IMR-90 (cell line): Measurements from ENCODE around the gene CREB1. TPM values are rescaled to one million over a fixed set of nuclear protein-coding genes. Genes with fewer than 3 reads are reported as not detected.
A peak's percentile ranks its signal among the peaks of the same experiment; 100 is the strongest.

Experiments
- ATAC-seq: fragments of 200-7000 bp; cut with Tn5 transposase; 2 replicates; pipeline ENCODE4 v1.9.1; 2020; ENCODE audit warnings: low read depth, mild to moderate bottlenecking, moderate library complexity
- BruUV-seq: library from RNA; stranded (reverse); fragments of 400-500 nt; replicated peaks from 2 replicates; lab custom pipeline; 2021; lab: Mats Ljungman, UMichigan
- CTCF ChIA-PET: fragments of 300-600 bp; formaldehyde crosslinking; extraction: SDS; loops from one replicate; lab custom pipeline; 2021; ENCODE audit warnings: antibody characterized with exemption; lab: Yijun Ruan, JAX
- POLR2A ChIA-PET: fragments of 300-600 bp; sonication (Branson Sonifier 250); formaldehyde crosslinking; loops from one replicate; lab custom pipeline; 2022; ENCODE audit warnings: antibody characterized with exemption; ENCODE audit not compliant: unreplicated experiment; lab: Charles Lee
- DNase-seq: peaks from one replicate; pipeline ENCODE4 v3.0.0; 2013
- H2AFZ ChIP-seq: replicated peaks from 2 replicates; pipeline ENCODE3; 2013; ENCODE audit warnings: low read length, mild to moderate bottlenecking; ENCODE audit not compliant: poor library complexity
- H2AK5ac ChIP-seq: 2 replicates; pipeline ENCODE4 v1.6.1; 2013; ENCODE audit warnings: low read depth, low read length, inconsistent platforms
- H2AK9ac ChIP-seq: replicated peaks from 2 replicates; pipeline ENCODE3; 2013; ENCODE audit warnings: mild to moderate bottlenecking, low read depth, low read length, moderate library complexity; ENCODE audit not compliant: poor library complexity
- H2BK120ac ChIP-seq: 2 replicates; pipeline ENCODE4 v1.6.1; 2013; ENCODE audit warnings: low read depth, low read length, inconsistent platforms
- H2BK15ac ChIP-seq: 3 replicates; pipeline ENCODE4 v1.6.1; 2013; ENCODE audit warnings: low read depth, low read length, inconsistent platforms
- H2BK20ac ChIP-seq: 2 replicates; pipeline ENCODE4 v1.6.1; 2013; ENCODE audit warnings: low read depth, mild to moderate bottlenecking, inconsistent platforms, low read length, moderate library complexity
- H2BK5ac ChIP-seq: 2 replicates; pipeline ENCODE4 v1.6.1; 2013; ENCODE audit warnings: mild to moderate bottlenecking, low read depth, low read length, inconsistent platforms; ENCODE audit not compliant: poor library complexity, severe bottlenecking
- H3K14ac ChIP-seq: replicated peaks from 2 replicates; pipeline ENCODE4 v1.6.1; 2013; ENCODE audit warnings: low read depth, low read length, inconsistent platforms
- H3K18ac ChIP-seq: 2 replicates; pipeline ENCODE4 v1.6.1; 2013; ENCODE audit warnings: low read depth, low read length, control low read depth
- H3K23ac ChIP-seq: 2 replicates; pipeline ENCODE4 v1.6.1; 2013; ENCODE audit warnings: low read depth, low read length, inconsistent platforms
- H3K27ac ChIP-seq: 2 replicates; pipeline ENCODE4 v1.5.1; 2013; ENCODE audit warnings: mild to moderate bottlenecking, control low read depth, low read length; ENCODE audit not compliant: insufficient read depth
- H3K27me3 ChIP-seq: 2 replicates; pipeline ENCODE4 v1.6.1; 2013; ENCODE audit warnings: low read length; ENCODE audit not compliant: control insufficient read depth, insufficient read depth
- H3K36me3 ChIP-seq: 2 replicates; pipeline ENCODE4 v1.6.1; 2013; ENCODE audit warnings: low read length, mixed read lengths; ENCODE audit not compliant: control insufficient read depth, insufficient read depth
- H3K4ac ChIP-seq: 2 replicates; pipeline ENCODE4 v1.6.1; 2013; ENCODE audit warnings: low read depth, low read length, inconsistent platforms
- H3K4me1 ChIP-seq: 2 replicates; pipeline ENCODE4 v1.6.1; 2013; ENCODE audit warnings: low read length, mixed read lengths; ENCODE audit not compliant: control insufficient read depth, insufficient read depth
- H3K4me2 ChIP-seq: 2 replicates; pipeline ENCODE4 v1.6.1; 2013; ENCODE audit warnings: low read depth, mild to moderate bottlenecking, control low read depth, low read length, moderate library complexity
- H3K4me3 ChIP-seq: 2 replicates; pipeline ENCODE4 v1.5.1; 2013; ENCODE audit warnings: low read depth, mild to moderate bottlenecking, control low read depth, low read length, moderate library complexity; ENCODE audit not compliant: insufficient read depth
- H3K56ac ChIP-seq: 2 replicates; pipeline ENCODE4 v1.6.1; 2013; ENCODE audit warnings: low read length, inconsistent platforms; ENCODE audit not compliant: insufficient read depth; ENCODE audit errors: extremely low read depth
- H3K79me1 ChIP-seq, 2 experiments: 2 replicates each; pipeline ENCODE4 v1.6.1; 2013; ENCODE audit warnings: low read length in 2 of 2, inconsistent platforms in 1 of 2, low read depth in 1 of 2
- H3K9ac ChIP-seq: 2 replicates; pipeline ENCODE4 v1.6.1; 2013; ENCODE audit warnings: low read depth, low read length, control low read depth
- H3K9me1 ChIP-seq: 2 replicates; pipeline ENCODE4 v1.6.1; 2013; ENCODE audit warnings: low read length, inconsistent platforms; ENCODE audit not compliant: insufficient read depth
- H3K9me3 ChIP-seq: 2 replicates; pipeline ENCODE4 v1.6.1; 2013; ENCODE audit warnings: low read length; ENCODE audit not compliant: control insufficient read depth, insufficient read depth
- H4K20me1 ChIP-seq: 2 replicates; pipeline ENCODE4 v1.6.1; 2013; ENCODE audit warnings: low read length, inconsistent platforms; ENCODE audit not compliant: insufficient read depth
- H4K5ac ChIP-seq: 2 replicates; pipeline ENCODE4 v1.6.1; 2013; ENCODE audit warnings: mild to moderate bottlenecking, low read depth, low read length, control low read depth
- H4K8ac ChIP-seq, 2 experiments: 2 replicates each; pipeline ENCODE4 v1.6.1; 2013; ENCODE audit warnings: low read depth in 2 of 2, low read length in 2 of 2, control low read depth in 1 of 2, inconsistent platforms in 1 of 2
- H4K91ac ChIP-seq: 2 replicates; pipeline ENCODE4 v1.6.1; 2013; ENCODE audit warnings: low read depth, low read length, inconsistent platforms; ENCODE audit not compliant: insufficient read depth
- BHLHE40 ChIP-seq: fragments of 150-350 bp; IDR thresholded peaks from 2 replicates; pipeline ENCODE4 v1.6.1; 2016; ENCODE audit warnings: mild to moderate bottlenecking, low read depth, low read length
- CEBPB ChIP-seq: IDR thresholded peaks from 2 replicates; pipeline ENCODE4 v1.6.1; 2012; ENCODE audit warnings: low read depth, low read length, improper control_type of control experiment
- CHD1 ChIP-seq: IDR thresholded peaks from 2 replicates; pipeline ENCODE4 v1.6.1; 2012; ENCODE audit warnings: low read depth, low read length, improper control_type of control experiment
- CTCF ChIP-seq: conservative IDR thresholded peaks from 2 replicates; pipeline ENCODE4 v1.5.1; 2012; ENCODE audit warnings: mild to moderate bottlenecking, low read depth, low read length, improper control_type of control experiment
- FOS ChIP-seq: fragments of 150-350 bp; IDR thresholded peaks from 2 replicates; pipeline ENCODE4 v1.6.1; 2016; ENCODE audit warnings: low read depth, low read length
- MAFK ChIP-seq: IDR thresholded peaks from 2 replicates; pipeline ENCODE4 v1.6.1; 2012; ENCODE audit warnings: low read depth, low read length, improper control_type of control experiment
- MAZ ChIP-seq: IDR thresholded peaks from 2 replicates; pipeline ENCODE4 v1.6.1; 2012; ENCODE audit warnings: low read depth, mild to moderate bottlenecking, low read length, improper control_type of control experiment, moderate library complexity, borderline replicate concordance
- MXI1 ChIP-seq: IDR thresholded peaks from 2 replicates; pipeline ENCODE4 v1.6.1; 2012; ENCODE audit warnings: low read depth, mild to moderate bottlenecking, low read length, moderate library complexity, borderline replicate concordance
- NFE2L2 ChIP-seq: fragments of 150-350 bp; IDR thresholded peaks from 2 replicates; pipeline ENCODE4 v1.6.1; 2016; ENCODE audit warnings: low read depth, mild to moderate bottlenecking, low read length
- POLR2A ChIP-seq: IDR thresholded peaks from 2 replicates; pipeline ENCODE4 v1.6.1; 2012; ENCODE audit warnings: mild to moderate bottlenecking, low read depth, low read length
- RAD21 ChIP-seq: IDR thresholded peaks from 2 replicates; pipeline ENCODE4 v1.6.1; 2012; ENCODE audit warnings: low read length, improper control_type of control experiment
- RCOR1 ChIP-seq: IDR thresholded peaks from 2 replicates; pipeline ENCODE4 v1.6.1; 2012; ENCODE audit warnings: mild to moderate bottlenecking, low read length, improper control_type of control experiment; ENCODE audit not compliant: insufficient replicate concordance
- RFX5 ChIP-seq: IDR thresholded peaks from 2 replicates; pipeline ENCODE4 v1.8.0; 2012; ENCODE audit warnings: low read depth, mild to moderate bottlenecking, low read length, moderate library complexity
- SMC3 ChIP-seq: fragments of 150-350 bp; IDR thresholded peaks from 2 replicates; pipeline ENCODE4 v1.6.1; 2016; ENCODE audit warnings: low read depth, mild to moderate bottlenecking, antibody characterized with exemption, low read length, moderate library complexity
- dilution Hi-C: fragments of 300-500 bp; cut with HindIII; formaldehyde crosslinking; loops from one replicate; pipeline ENCODE4 v1.14.3; 2018; ENCODE audit warnings: low sequenced_read_pairs; ENCODE audit not compliant: unreplicated experiment
- in situ Hi-C: fragments of 300-500 bp; cut with MboI; formaldehyde crosslinking; loops from 3 replicates; pipeline ENCODE4 v1.14.3; 2019; ENCODE audit warnings: low sequenced_read_pairs, inconsistent platforms, mixed read lengths
- intact Hi-C: fragments of 100-400 bp; cut with micrococcal nuclease; formaldehyde crosslinking; loops from 2 replicates; pipeline ENCODE4 v1.10.0; 2022
- polyA plus RNA-seq, 3 experiments: library from polyadenylated mRNA; depleted of rRNA; stranded (reverse); fragments of >200 nt; gene quantifications; 2 replicates each; pipeline ENCODE4 v1.2.3, GENCODE V29; 2012; ENCODE audit warnings: low replicate concordance in 1 of 3
- total RNA-seq: library from RNA; depleted of rRNA; stranded (reverse); fragments of >200 nt; gene quantifications from 2 replicates; pipeline ENCODE4 v1.2.3, GENCODE V29; 2012
- TF ChIP-seq, protein P1 (sequence below): fragments of 150-350 bp; IDR thresholded peaks from 2 replicates; pipeline ENCODE4 v1.6.1; 2017; ENCODE audit warnings: mild to moderate bottlenecking, antibody characterized with exemption, low read length, low read depth
- TF ChIP-seq, protein P2 (sequence below): fragments of 150-350 bp; IDR thresholded peaks from 2 replicates; pipeline ENCODE4 v1.6.1; 2016; ENCODE audit warnings: low read depth, mild to moderate bottlenecking, low read length, moderate library complexity, borderline replicate concordance

Gene CREB1
- total and polyA plus RNA-seq, 2 of the 4 experiments (the other 2 are of a cell fraction) = 22.4 to 94.5 TPM

GRCh38 chr2:207600231-207600630 lies 70.5 kb downstream of the CREB1 start:
- ATAC-seq (peak; percentile 67), DNase-seq (peak; percentile 36)
- H3K14ac ChIP-seq = peak overlapping the region; percentile 31; the same call in 1 of the 2 replicates
- H4K20me1 ChIP-seq = no peaks in the 10 kb centered on the region
- no peak overlapping the region for H3K18ac ChIP-seq
- no peak overlapping the region for H2AK9ac ChIP-seq
- H3K4ac ChIP-seq = no peak overlapping the region
- H3K36me3 ChIP-seq = peaks cover 17% of the 10 kb centered on the region
- ChIA-PET CTCF (no interaction called here), POLR2A (no interaction called here)
- no peak overlapping the region for H3K56ac ChIP-seq
- no TSS peak for BruUV-seq
- no peaks in the 10 kb centered on the region for H3K27me3 ChIP-seq
- 0 out of 2 replicates have a peak, but pooled peaks cover 3% of the 10 kb centered on the region for H3K4me1 ChIP-seq
- H3K4me3 ChIP-seq = no peak overlapping the region
- H4K5ac ChIP-seq = no peak overlapping the region
- H4K91ac ChIP-seq = no peak overlapping the region
- dilution Hi-C loops (no loop called here), in situ Hi-C loops (no loop called here), intact Hi-C loops (no loop called here)
- H2BK15ac ChIP-seq = no peak overlapping the region
- H3K27ac ChIP-seq = no peak overlapping the region
- TF ChIP-seq CHD1 (no peak), RFX5 (no peak), RAD21 (no peak), RCOR1 (no peak), MAFK (no peak), CEBPB (no peak), MAZ (no peak), BHLHE40 (no peak), MXI1 (no peak), POLR2A (no peak), FOS (no peak), SMC3 (no peak), NFE2L2 (no peak), CTCF (no peak)
- TF ChIP-seq, protein P1, sequence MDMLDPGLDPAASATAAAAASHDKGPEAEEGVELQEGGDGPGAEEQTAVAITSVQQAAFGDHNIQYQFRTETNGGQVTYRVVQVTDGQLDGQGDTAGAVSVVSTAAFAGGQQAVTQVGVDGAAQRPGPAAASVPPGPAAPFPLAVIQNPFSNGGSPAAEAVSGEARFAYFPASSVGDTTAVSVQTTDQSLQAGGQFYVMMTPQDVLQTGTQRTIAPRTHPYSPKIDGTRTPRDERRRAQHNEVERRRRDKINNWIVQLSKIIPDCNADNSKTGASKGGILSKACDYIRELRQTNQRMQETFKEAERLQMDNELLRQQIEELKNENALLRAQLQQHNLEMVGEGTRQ = no peak
- TF ChIP-seq, protein P2, sequence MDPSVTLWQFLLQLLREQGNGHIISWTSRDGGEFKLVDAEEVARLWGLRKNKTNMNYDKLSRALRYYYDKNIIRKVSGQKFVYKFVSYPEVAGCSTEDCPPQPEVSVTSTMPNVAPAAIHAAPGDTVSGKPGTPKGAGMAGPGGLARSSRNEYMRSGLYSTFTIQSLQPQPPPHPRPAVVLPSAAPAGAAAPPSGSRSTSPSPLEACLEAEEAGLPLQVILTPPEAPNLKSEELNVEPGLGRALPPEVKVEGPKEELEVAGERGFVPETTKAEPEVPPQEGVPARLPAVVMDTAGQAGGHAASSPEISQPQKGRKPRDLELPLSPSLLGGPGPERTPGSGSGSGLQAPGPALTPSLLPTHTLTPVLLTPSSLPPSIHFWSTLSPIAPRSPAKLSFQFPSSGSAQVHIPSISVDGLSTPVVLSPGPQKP = no peak
- no peak overlapping the region for H2BK5ac ChIP-seq
- H3K4me2 ChIP-seq = no peak overlapping the region
- H2AFZ ChIP-seq = no peak overlapping the region
- no peaks in the 10 kb centered on the region for H3K9me3 ChIP-seq
- H3K9ac ChIP-seq = no peak overlapping the region
- no peaks in the 10 kb centered on the region; the same call in 1 of the 2 replicates for H3K9me1 ChIP-seq
- H2AK5ac ChIP-seq = no peak overlapping the region
- peaks cover 7 to 10% of the 10 kb centered on the region in 2 experiments; a peak in 3 of 4 replicates for H3K79me1 ChIP-seq
- no peak overlapping the region for H2BK20ac ChIP-seq
- H3K23ac ChIP-seq = 0 out of 2 replicates have a peak overlapping the region, but pooled peaks have one; percentile 59
- H4K8ac ChIP-seq = no peak overlapping the region
- H2BK120ac ChIP-seq = no peak overlapping the region
